Tibial artery (tissue), 4 donors: ENCODE measurements around the gene FGF12.

Experiments
- DNase-seq, 2 donors: peaks; one replicate each; pipeline ENCODE4 v3.0.0-alpha.2; 2019
- H3K27ac ChIP-seq, 2 donors: fragments of 200-600 bp; sonication (generic) in 1 of 2; 1 replicate in 1 of 2; 2 replicates in 1 of 2; pipeline ENCODE4 v1.5.1; 2018 to 2019; ENCODE audit warnings: mild to moderate bottlenecking in 1 of 2
- H3K27me3 ChIP-seq, 2 donors: fragments of 200-600 bp; sonication (generic) in 1 of 2; one replicate each; pipeline versions ENCODE4 v1.5.1 to v1.6.0; 2016 to 2019
- H3K36me3 ChIP-seq, 3 donors: fragments of 200-600 bp; sonication (generic) in 2 of 3; one replicate each; pipeline ENCODE4 v1.5.1; 2016 to 2019; ENCODE audit warnings: mild to moderate bottlenecking in 2 of 3
- H3K4me1 ChIP-seq, 4 donors: fragments of 200-600 bp; sonication (generic) in 2 of 4; 1 replicate in 3 of 4; 2 replicates in 1 of 4; pipeline ENCODE4 v1.5.1; 2016 to 2019
- H3K4me3 ChIP-seq, 2 donors: fragments of 200-600 bp; sonication (generic) in 1 of 2; 1 replicate in 1 of 2; 2 replicates in 1 of 2; pipeline ENCODE4 v1.5.1; 2018 to 2019; ENCODE audit warnings: mild to moderate bottlenecking in 2 of 2
- H3K9me3 ChIP-seq, 3 donors: fragments of 200-600 bp; sonication (generic) in 1 of 3; one replicate each; pipeline ENCODE4 v1.5.1; 2016 to 2019
- CTCF ChIP-seq, 2 experiments: fragments of 200-600 bp in 1 of 2; fragments of 450-650 bp in 1 of 2; IDR thresholded peaks; one replicate each; pipeline ENCODE4 v1.5.1; 2017 to 2019; ENCODE audit warnings: antibody characterized with exemption in 2 of 2, mild to moderate bottlenecking in 1 of 2, moderate library complexity in 1 of 2
- intact Hi-C: fragments of 100-400 bp; cut with DNase I; formaldehyde crosslinking; loops from one replicate; pipeline ENCODE4 v1.15.0; 2023; ENCODE audit warnings: low total_unique reads

FGF12 gene

GRCh38 chr3:192156382-192156781 lies 571.0 kb downstream of the FGF12 start:
- Histone ChIP-seq H3K27me3 (no peaks in the 10 kb centered on the region), H3K4me1 (no peaks in the 10 kb centered on the region), H3K27ac (no peak overlapping the region), H3K36me3 (no peaks in the 10 kb centered on the region), H3K9me3 (no peaks in the 10 kb centered on the region), H3K4me3 (no peak overlapping the region)
- intact Hi-C loops, result no loop called here
- TF ChIP-seq CTCF (IDR thresholded peaks at IDR 0.05), result no peak
- DNase-seq, result no peak

GRCh38 chr3:192155194-192155593 lies 572.1 kb downstream of the FGF12 start:
- Histone ChIP-seq H3K4me1 (no peaks in the 10 kb centered on the region), H3K9me3 (no peaks in the 10 kb centered on the region), H3K27me3 (no peaks in the 10 kb centered on the region), H3K36me3 (no peaks in the 10 kb centered on the region), H3K4me3 (no peak overlapping the region), H3K27ac (no peak overlapping the region)
- TF ChIP-seq CTCF (IDR thresholded peaks at IDR 0.05), result no peak
- intact Hi-C loops, result no loop called here
- no peak for DNase-seq

- intact Hi-C loops, result no loop called here
- no peak overlapping the region for H3K4me3 ChIP-seq
- no peak for TF ChIP-seq CTCF (IDR thresholded peaks at IDR 0.05)
- H3K9me3 ChIP-seq, result no peaks in the 10 kb centered on the region
- no peaks in the 10 kb centered on the region for H3K4me1 ChIP-seq
- H3K27me3 ChIP-seq, result no peaks in the 10 kb centered on the region
- DNase-seq, result no peak
- H3K27ac ChIP-seq, result no peak overlapping the region
- H3K36me3 ChIP-seq, result no peaks in the 10 kb centered on the region
Measured at GRCh38 chr3:192133271-192133670, 594.1 kb downstream of the FGF12 start.

- Histone ChIP-seq H3K27ac (no peak overlapping the region), H3K9me3 (no peaks in the 10 kb centered on the region), H3K36me3 (no peaks in the 10 kb centered on the region), H3K4me3 (no peak overlapping the region), H3K4me1 (no peaks in the 10 kb centered on the region), H3K27me3 (no peaks in the 10 kb centered on the region)
- intact Hi-C loops, result no loop called here
- DNase-seq, result peak; percentile 39 to 65
- TF ChIP-seq CTCF (IDR thresholded peaks at IDR 0.05), result peak; percentile 25 to 35
Measured at GRCh38 chr3:192130534-192131132, 596.7 kb downstream of the FGF12 start.

- H3K36me3 ChIP-seq, result no peaks in the 10 kb centered on the region
- H3K4me3 ChIP-seq, result no peak overlapping the region
- DNase-seq, result no peak
- no peak overlapping the region for H3K27ac ChIP-seq
- intact Hi-C loops, result no loop called here
- no peak for TF ChIP-seq CTCF (IDR thresholded peaks at IDR 0.05)
- no peaks in the 10 kb centered on the region for H3K27me3 ChIP-seq
- H3K9me3 ChIP-seq, result no peaks in the 10 kb centered on the region
- H3K4me1 ChIP-seq, result no peaks in the 10 kb centered on the region
Measured at GRCh38 chr3:192129586-192129985, 597.8 kb downstream of the FGF12 start.

GRCh38 chr3:192128922-192129321 lies 598.4 kb downstream of the FGF12 start:
- no peak overlapping the region for H3K4me3 ChIP-seq
- no peaks in the 10 kb centered on the region for H3K4me1 ChIP-seq
- intact Hi-C loops, result no loop called here
- no peaks in the 10 kb centered on the region for H3K36me3 ChIP-seq
- no peak overlapping the region for H3K27ac ChIP-seq
- DNase-seq, result no peak
- no peak for TF ChIP-seq CTCF (IDR thresholded peaks at IDR 0.05)
- H3K27me3 ChIP-seq, result no peaks in the 10 kb centered on the region
- no peaks in the 10 kb centered on the region for H3K9me3 ChIP-seq
